Measurements from ENCODE around the gene C1orf21. TPM values are rescaled to one million over a fixed set of nuclear protein-coding genes. Genes with fewer than 3 reads are reported as not detected.

The C1orf21 gene
- polyA plus RNA-seq, 1 of the 3 experiments (the other 2 are of a cell fraction) = 4.8 TPM

GRCh38 chr1:184640505-184640904, 253.7 kb downstream of the C1orf21 start:
- H3K9ac ChIP-seq = no peak overlapping the region
- no peaks in the 10 kb centered on the region for H3K9me3 ChIP-seq
- no peak for DNase-seq
- H3K27ac ChIP-seq (ENCODE audit: low read depth in 2 of 2, low read length in 1 of 2) = no peak overlapping the region
- CTCF ChIA-PET = no interaction called here
- no peak overlapping the region for H2AFZ ChIP-seq (ENCODE audit: low read depth)
- no peak overlapping the region for H3K4me3 ChIP-seq (ENCODE audit: low read depth in 2 of 2, low read length in 1 of 2)
- H3K36me3 ChIP-seq (replicated peaks in 1 of 2; ENCODE audit: control insufficient read depth in 1 of 2, insufficient read depth in 2 of 2, low read length in 1 of 2) = no peaks in the 10 kb centered on the region
- WGBS (ENCODE audit: low lambda C conversion rate) = 76% methylated on average over 3 of the region's 3 CpGs
- H4K20me1 ChIP-seq (ENCODE audit: insufficient read depth) = no peaks in the 10 kb centered on the region
- no peak for TF ChIP-seq RFX5 (IDR thresholded peaks at IDR 0.05; ENCODE audit: low read length)
- no peak for TF ChIP-seq EP300 (IDR thresholded peaks at IDR 0.05; ENCODE audit: borderline replicate concordance in 1 of 2, low read depth in 1 of 2, low read length in 1 of 2)
- TF ChIP-seq USF1 (IDR thresholded peaks at IDR 0.05; ENCODE audit: borderline replicate concordance, low read depth) = no peak
- TF ChIP-seq YY1 (IDR thresholded peaks at IDR 0.05; ENCODE audit: low read depth) = no peak
- no peak overlapping the region for H3K4me2 ChIP-seq
- no peaks in the 10 kb centered on the region for H3K27me3 ChIP-seq (ENCODE audit: insufficient read depth)
- H3K9me2 ChIP-seq = no peaks in the 10 kb centered on the region
- no peaks in the 10 kb centered on the region for H3F3A ChIP-seq (replicated peaks; ENCODE audit: insufficient read depth)
- H3K4me1 ChIP-seq (ENCODE audit: control insufficient read depth in 1 of 2, insufficient read depth in 2 of 2, low read depth in 1 of 2, low read length in 1 of 2) = no peaks in the 10 kb centered on the region; a peak in 1 of 4 replicates
- no peaks in the 10 kb centered on the region for H3K79me2 ChIP-seq (ENCODE audit: insufficient read depth)
- POLR2A ChIA-PET = no interaction called here

- no peak for TF ChIP-seq MEF2A (IDR thresholded peaks at IDR 0.05; ENCODE audit: borderline replicate concordance, low read depth)
- TF ChIP-seq GABPA (IDR thresholded peaks at IDR 0.05; ENCODE audit: low read depth) = no peak
- no peak for TF ChIP-seq ELF1 (IDR thresholded peaks at IDR 0.05)
- TF ChIP-seq EZH2phosphoT487 (IDR thresholded peaks at IDR 0.05; ENCODE audit: borderline replicate concordance, low read depth) = no peak
- TF ChIP-seq NFIC (IDR thresholded peaks at IDR 0.05; ENCODE audit: borderline replicate concordance) = no peak
- TF ChIP-seq TEAD4 (IDR thresholded peaks at IDR 0.05; ENCODE audit: borderline replicate concordance, insufficient read depth) = no peak
- TF ChIP-seq FOXJ3 (CRISPR knock-in tag; IDR thresholded peaks at IDR 0.05) = no peak
- no peak for TF ChIP-seq TCF12 (IDR thresholded peaks at IDR 0.05)
- no peak for TF ChIP-seq MAX (IDR thresholded peaks at IDR 0.05; ENCODE audit: low read depth)
- no peak for TF ChIP-seq NRF1 (IDR thresholded peaks at IDR 0.05; ENCODE audit: low read depth, low read length)
- TF ChIP-seq, protein P1, sequence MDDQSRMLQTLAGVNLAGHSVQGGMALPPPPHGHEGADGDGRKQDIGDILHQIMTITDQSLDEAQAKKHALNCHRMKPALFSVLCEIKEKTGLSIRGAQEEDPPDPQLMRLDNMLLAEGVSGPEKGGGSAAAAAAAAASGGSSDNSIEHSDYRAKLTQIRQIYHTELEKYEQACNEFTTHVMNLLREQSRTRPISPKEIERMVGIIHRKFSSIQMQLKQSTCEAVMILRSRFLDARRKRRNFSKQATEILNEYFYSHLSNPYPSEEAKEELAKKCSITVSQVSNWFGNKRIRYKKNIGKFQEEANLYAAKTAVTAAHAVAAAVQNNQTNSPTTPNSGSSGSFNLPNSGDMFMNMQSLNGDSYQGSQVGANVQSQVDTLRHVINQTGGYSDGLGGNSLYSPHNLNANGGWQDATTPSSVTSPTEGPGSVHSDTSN (IDR thresholded peaks at IDR 0.05) = no peak
- TF ChIP-seq FOSL2 (IDR thresholded peaks at IDR 0.05; ENCODE audit: borderline replicate concordance, low read depth) = no peak
- TF ChIP-seq, protein P2, sequence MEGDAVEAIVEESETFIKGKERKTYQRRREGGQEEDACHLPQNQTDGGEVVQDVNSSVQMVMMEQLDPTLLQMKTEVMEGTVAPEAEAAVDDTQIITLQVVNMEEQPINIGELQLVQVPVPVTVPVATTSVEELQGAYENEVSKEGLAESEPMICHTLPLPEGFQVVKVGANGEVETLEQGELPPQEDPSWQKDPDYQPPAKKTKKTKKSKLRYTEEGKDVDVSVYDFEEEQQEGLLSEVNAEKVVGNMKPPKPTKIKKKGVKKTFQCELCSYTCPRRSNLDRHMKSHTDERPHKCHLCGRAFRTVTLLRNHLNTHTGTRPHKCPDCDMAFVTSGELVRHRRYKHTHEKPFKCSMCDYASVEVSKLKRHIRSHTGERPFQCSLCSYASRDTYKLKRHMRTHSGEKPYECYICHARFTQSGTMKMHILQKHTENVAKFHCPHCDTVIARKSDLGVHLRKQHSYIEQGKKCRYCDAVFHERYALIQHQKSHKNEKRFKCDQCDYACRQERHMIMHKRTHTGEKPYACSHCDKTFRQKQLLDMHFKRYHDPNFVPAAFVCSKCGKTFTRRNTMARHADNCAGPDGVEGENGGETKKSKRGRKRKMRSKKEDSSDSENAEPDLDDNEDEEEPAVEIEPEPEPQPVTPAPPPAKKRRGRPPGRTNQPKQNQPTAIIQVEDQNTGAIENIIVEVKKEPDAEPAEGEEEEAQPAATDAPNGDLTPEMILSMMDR (IDR thresholded peaks at IDR 0.05) = no peak
- TF ChIP-seq ZBTB33 (IDR thresholded peaks at IDR 0.05; ENCODE audit: borderline replicate concordance, low read depth) = no peak
- TF ChIP-seq USF2 (IDR thresholded peaks at IDR 0.05; ENCODE audit: borderline replicate concordance, low read depth, low read length) = no peak
- Histone ChIP-seq H3K27ac (ENCODE audit: low read depth in 2 of 2, low read length in 1 of 2) (no peak overlapping the region), H3K9me3 (no peaks in the 10 kb centered on the region), H3K27me3 (ENCODE audit: insufficient read depth) (no peaks in the 10 kb centered on the region), H3K9me2 (no peaks in the 10 kb centered on the region), H3K79me2 (ENCODE audit: insufficient read depth) (no peaks in the 10 kb centered on the region), H3K9ac (no peak overlapping the region), H3K4me1 (ENCODE audit: control insufficient read depth in 1 of 2, insufficient read depth in 2 of 2, low read depth in 1 of 2, low read length in 1 of 2) (no peaks in the 10 kb centered on the region; a peak in 1 of 4 replicates), H2AFZ (ENCODE audit: low read depth) (no peak overlapping the region), H4K20me1 (ENCODE audit: insufficient read depth) (no peaks in the 10 kb centered on the region), H3K36me3 (replicated peaks in 1 of 2; ENCODE audit: control insufficient read depth in 1 of 2, insufficient read depth in 2 of 2, low read length in 1 of 2) (no peaks in the 10 kb centered on the region), H3F3A (replicated peaks; ENCODE audit: insufficient read depth) (no peaks in the 10 kb centered on the region), H3K4me2 (no peak overlapping the region), H3K4me3 (ENCODE audit: low read depth in 2 of 2, low read length in 1 of 2) (no peak overlapping the region)
- ChIA-PET POLR2A (no interaction called here), CTCF (interaction anchor here (1.1 to 1.5 kb wide), 2 partner anchors 22 to 50 kb away, joined by 3 to 4 read pairs; no protein-coding TSS in a partner anchor)
- no peak for DNase-seq
- WGBS (ENCODE audit: low lambda C conversion rate) = 84% methylated on average over 2 of the region's 2 CpGs
These were observed 255.1 kb downstream of the C1orf21 start for GRCh38 chr1:184641894-184642293.

Measured in SK-N-SH (cell line).